DND-41 (cell line): ENCODE results near the gene UTF1.

ENCODE experiments used
- ATAC-seq: fragments of 200-7000 bp; cut with Tn5 transposase; 3 replicates; pipeline ENCODE4 v1.9.1; 2021; ENCODE audit warnings: low read depth; ENCODE audit not compliant: insufficient read depth
- DNase-seq: peaks from one replicate; pipeline ENCODE4 v3.0.0-alpha.2; 2020
- H2AFZ ChIP-seq: 2 replicates; pipeline ENCODE4 v1.6.0; 2012; ENCODE audit warnings: low read depth, low read length
- H3K27ac ChIP-seq: 2 replicates; pipeline ENCODE4 v1.5.1; 2012; ENCODE audit warnings: low read length, inconsistent platforms
- H3K27me3 ChIP-seq: fragments of 200-600 bp; sonication (generic); 2 replicates; pipeline ENCODE4 v1.6.0; 2012; ENCODE audit warnings: low read length, mild to moderate bottlenecking, inconsistent platforms; ENCODE audit not compliant: insufficient read depth, poor library complexity
- H3K36me3 ChIP-seq: 2 replicates; pipeline ENCODE4 v1.5.1; 2012; ENCODE audit warnings: low read length, inconsistent platforms; ENCODE audit not compliant: insufficient read depth
- H3K4me1 ChIP-seq: 2 replicates; pipeline ENCODE4 v1.5.1; 2012; ENCODE audit warnings: mild to moderate bottlenecking, low read length; ENCODE audit not compliant: insufficient read depth
- H3K4me2 ChIP-seq: 2 replicates; pipeline ENCODE4 v1.6.0; 2012; ENCODE audit warnings: mild to moderate bottlenecking, moderate library complexity, low read length, inconsistent platforms; ENCODE audit not compliant: insufficient read depth
- H3K4me3 ChIP-seq, 2 experiments: fragments of 200-600 bp in 1 of 2; shearing (Covaris generic) in 1 of 2; 2 replicates each; pipeline ENCODE4 v1.5.1; 2012 to 2016; ENCODE audit warnings: inconsistent platforms in 2 of 2, low read length in 2 of 2, mild to moderate bottlenecking in 2 of 2, low read depth in 1 of 2, moderate library complexity in 1 of 2
- H3K79me2 ChIP-seq: 2 replicates; pipeline ENCODE4 v1.6.0; 2012; ENCODE audit warnings: low read length, inconsistent platforms; ENCODE audit not compliant: insufficient read depth
- H3K9ac ChIP-seq: 2 replicates; pipeline ENCODE4 v1.6.0; 2012; ENCODE audit warnings: low read depth, mild to moderate bottlenecking, inconsistent platforms, low read length, moderate library complexity
- H3K9me3 ChIP-seq: 2 replicates; pipeline ENCODE4 v1.5.1; 2012; ENCODE audit warnings: low read length, moderate library complexity, mild to moderate bottlenecking, inconsistent platforms; ENCODE audit not compliant: insufficient read depth, severe bottlenecking
- H4K20me1 ChIP-seq: 2 replicates; pipeline ENCODE4 v1.6.0; 2012; ENCODE audit warnings: low read length; ENCODE audit not compliant: insufficient read depth
- CTCF ChIP-seq: IDR thresholded peaks from 2 replicates; pipeline ENCODE4 v1.5.1; 2012; ENCODE audit warnings: borderline replicate concordance, low read length, moderate library complexity, mild to moderate bottlenecking; ENCODE audit not compliant: poor library complexity, severe bottlenecking; ENCODE audit errors: extremely low read depth
- EZH2 ChIP-seq: IDR thresholded peaks from 3 replicates; pipeline ENCODE4 v1.6.1; 2012; ENCODE audit warnings: borderline replicate concordance, low read depth, mild to moderate bottlenecking, moderate library complexity, low read length, inconsistent platforms; ENCODE audit not compliant: severe bottlenecking

Gene UTF1

GRCh38 chr10:133202778-133203651 is 27.0 kb upstream of the UTF1 start:
- no peaks in the 10 kb centered on the region for H3K27me3 ChIP-seq
- TF ChIP-seq EZH2 (no peak), CTCF (no peak)
- H2AFZ ChIP-seq: no peak overlapping the region
- H4K20me1 ChIP-seq: no peaks in the 10 kb centered on the region
- H3K4me1 ChIP-seq: no peaks in the 10 kb centered on the region
- DNase-seq (no peak), ATAC-seq (no peak)
- no peak overlapping the region for H3K4me2 ChIP-seq
- no peak overlapping the region for H3K4me3 ChIP-seq
- H3K79me2 ChIP-seq: no peaks in the 10 kb centered on the region
- no peak overlapping the region for H3K27ac ChIP-seq
- H3K9me3 ChIP-seq: no peaks in the 10 kb centered on the region
- no peaks in the 10 kb centered on the region for H3K36me3 ChIP-seq
- H3K9ac ChIP-seq: no peak overlapping the region

GRCh38 chr10:133203652-133204195 is 26.3 kb upstream of the UTF1 start:
- no peak for DNase-seq
- no peak for TF ChIP-seq EZH2
- TF ChIP-seq CTCF: no peak
- no peaks in the 10 kb centered on the region for H3K36me3 ChIP-seq
- H3K27ac ChIP-seq: no peak overlapping the region
- H3K9me3 ChIP-seq: no peaks in the 10 kb centered on the region
- H3K79me2 ChIP-seq: no peaks in the 10 kb centered on the region
- no peak overlapping the region for H3K9ac ChIP-seq
- H4K20me1 ChIP-seq: no peaks in the 10 kb centered on the region
- no peaks in the 10 kb centered on the region for H3K4me1 ChIP-seq
- no peak overlapping the region for H3K4me3 ChIP-seq
- no peaks in the 10 kb centered on the region for H3K27me3 ChIP-seq
- H2AFZ ChIP-seq: no peak overlapping the region
- ATAC-seq: no peak
- no peak overlapping the region for H3K4me2 ChIP-seq

GRCh38 chr10:133204226-133205015 is 25.6 kb upstream of the UTF1 start:
- H4K20me1 ChIP-seq: peaks cover 6% of the 10 kb centered on the region; the same call in 1 of the 2 replicates
- H2AFZ ChIP-seq: no peak overlapping the region
- no peaks in the 10 kb centered on the region for H3K36me3 ChIP-seq
- H3K4me1 ChIP-seq: no peaks in the 10 kb centered on the region
- H3K27me3 ChIP-seq: no peaks in the 10 kb centered on the region
- TF ChIP-seq EZH2: no peak
- no peak for TF ChIP-seq CTCF
- no peak for DNase-seq
- H3K9ac ChIP-seq: no peak overlapping the region
- H3K9me3 ChIP-seq: no peaks in the 10 kb centered on the region
- no peak overlapping the region for H3K4me3 ChIP-seq
- H3K27ac ChIP-seq: no peak overlapping the region
- no peaks in the 10 kb centered on the region for H3K79me2 ChIP-seq
- no peak for ATAC-seq
- no peak overlapping the region for H3K4me2 ChIP-seq
